Colonic mucosa (tissue), 4 donors: Measurements from ENCODE around the gene WDR74. TPM values are rescaled to one million over a fixed set of nuclear protein-coding genes. Genes with fewer than 3 reads are reported as not detected.

ENCODE experiments used
- DNase-seq: peaks from one replicate; pipeline ENCODE4 v3.0.0-alpha.2; 2020
- H3K27ac ChIP-seq: fragments of 200-600 bp; one replicate; pipeline ENCODE4 v1.8.0; 2021
- H3K27me3 ChIP-seq: fragments of 200-600 bp; one replicate; pipeline ENCODE4 v1.8.0; 2021
- H3K36me3 ChIP-seq: fragments of 200-600 bp; one replicate; pipeline ENCODE4 v1.8.0; 2021
- H3K4me1 ChIP-seq: fragments of 200-600 bp; one replicate; pipeline ENCODE4 v1.8.0; 2021; ENCODE audit warnings: mild to moderate bottlenecking
- H3K4me3 ChIP-seq: fragments of 200-600 bp; one replicate; pipeline ENCODE4 v1.8.0; 2021
- H3K9ac ChIP-seq, 2 donors: one replicate each; pipeline ENCODE4 v1.7.0; 2013; ENCODE audit warnings: control low read depth in 2 of 2, low read depth in 2 of 2, low read length in 2 of 2
- H3K9me3 ChIP-seq: fragments of 200-600 bp; one replicate; pipeline ENCODE4 v1.8.0; 2021
- CTCF ChIP-seq: fragments of 200-600 bp; IDR thresholded peaks from one replicate; pipeline ENCODE4 v1.8.0; 2022; ENCODE audit warnings: antibody characterized with exemption, mild to moderate bottlenecking
- intact Hi-C: fragments of 100-400 bp; cut with DNase I; formaldehyde crosslinking; loops from one replicate; pipeline ENCODE4 v1.14.1; 2022
- total RNA-seq, 2 donors: library from RNA; stranded (reverse); fragmentation: NEBNext Ultra II Directional in 1 of 2; extraction: Animal tissue kit (Norgen Biotek cat#: 25700) in 1 of 2; gene quantifications; one replicate each; pipeline ENCODE4 v1.2.1, GENCODE V29; 2021
- donor health status: healthy.
- donor health status: DM: no; HTN: no; CAD: no.
- donor health status: DM: no; HTN: no; CAD: no.

The WDR74 gene
- total RNA-seq, 2 donors from 2014 or later, result 27.4 to 43.3 TPM

- DNase-seq, result no peak
- intact Hi-C loops, result no loop called here
These were observed 43.6 kb upstream of the WDR74 start for GRCh38 chr11:62882788-62883501.

GRCh38 chr11:62882431-62882749, 43.0 kb upstream of the WDR74 start:
- DNase-seq, result no peak
- H3K9ac ChIP-seq, result peak overlapping the region in 1 of 2 donors; percentile 98
- TF ChIP-seq CTCF, result no peak
- no peaks in the 10 kb centered on the region for H3K9me3 ChIP-seq
- peaks cover 13% of the 10 kb centered on the region for H3K4me1 ChIP-seq
- peak overlapping the region; percentile 81 for H3K4me3 ChIP-seq
- H3K36me3 ChIP-seq, result peaks cover 27% of the 10 kb centered on the region
- H3K27me3 ChIP-seq, result no peaks in the 10 kb centered on the region
- intact Hi-C loops, result no loop called here
- H3K27ac ChIP-seq, result peak overlapping the region; percentile 99

More at GRCh38 chr11:62882788-62883501, 43.6 kb upstream of the WDR74 start:
- TF ChIP-seq CTCF, result no peak
- Histone ChIP-seq H3K27me3 (no peaks in the 10 kb centered on the region), H3K4me1 (peaks cover 13% of the 10 kb centered on the region), H3K4me3 (peak overlapping the region; percentile 2), H3K36me3 (peaks cover 32% of the 10 kb centered on the region), H3K9me3 (no peaks in the 10 kb centered on the region), H3K27ac (peak overlapping the region; percentile 99), H3K9ac (peak overlapping the region; percentile 15 to 98)

- H3K9ac ChIP-seq, result peak overlapping the region; percentile 92 to 98
- H3K9me3 ChIP-seq, result no peaks in the 10 kb centered on the region
- intact Hi-C loops, result no loop called here
- no peaks in the 10 kb centered on the region for H3K27me3 ChIP-seq
- peak; percentile 98 for DNase-seq
- peak overlapping the region; percentile 81 for H3K4me3 ChIP-seq
- peak overlapping the region; percentile 99 for H3K27ac ChIP-seq
- no peak for TF ChIP-seq CTCF
- H3K36me3 ChIP-seq, result peaks cover 21% of the 10 kb centered on the region
- H3K4me1 ChIP-seq, result peaks cover 13% of the 10 kb centered on the region
These were observed 42.4 kb upstream of the WDR74 start for GRCh38 chr11:62881579-62882430.

GRCh38 chr11:62880803-62881578, 41.6 kb upstream of the WDR74 start, which contains the start of gene SLC3A2:
Gene SLC3A2 (plus strand): TSS chr11:62880896. CDS start chr11:62881024, 128 bp downstream.
- Histone ChIP-seq H3K4me1 (peaks cover 13% of the 10 kb centered on the region), H3K27me3 (no peaks in the 10 kb centered on the region), H3K36me3 (peaks cover 13% of the 10 kb centered on the region), H3K9me3 (no peaks in the 10 kb centered on the region), H3K9ac (peak within 1 kb of the TSS; percentile 92 to 98), H3K4me3 (peak within 1 kb of the TSS; percentile 81), H3K27ac (peak within 1 kb of the TSS; percentile 99)
- peak; percentile 74 for TF ChIP-seq CTCF
- intact Hi-C loops, result no loop called here
- peak; percentile 95 for DNase-seq

GRCh38 chr11:62880231-62880802, 40.9 kb upstream of the WDR74 start:
- intact Hi-C loops, result no loop called here
- H3K9me3 ChIP-seq, result no peaks in the 10 kb centered on the region
- no peaks in the 10 kb centered on the region for H3K27me3 ChIP-seq
- H3K27ac ChIP-seq, result peak overlapping the region; percentile 99
- H3K36me3 ChIP-seq, result peaks cover 9% of the 10 kb centered on the region
- no peak for DNase-seq
- peaks cover 13% of the 10 kb centered on the region for H3K4me1 ChIP-seq
- peak overlapping the region; percentile 92 to 98 for H3K9ac ChIP-seq
- TF ChIP-seq CTCF, result no peak
- peak overlapping the region; percentile 81 for H3K4me3 ChIP-seq
